CD8-positive, alpha-beta memory T cell (primary cell): Measurements from ENCODE around the gene VWA5B1. TPM values are rescaled to one million over a fixed set of nuclear protein-coding genes. Genes with fewer than 3 reads are reported as not detected.

Source experiments
- CTCF ChIA-PET: fragments of 350-600 bp; sonication (Branson Sonifier 250); formaldehyde crosslinking; loops from one replicate; lab custom pipeline; 2021; ENCODE audit warnings: antibody characterized with exemption; lab: Charles Lee
- POLR2A ChIA-PET: fragments of 350-600 bp; sonication (Branson Sonifier 250); formaldehyde crosslinking; loops from one replicate; lab custom pipeline; 2021; ENCODE audit warnings: antibody characterized with exemption; lab: Charles Lee
- DNase-seq, 5 donors: peaks; one replicate each; pipeline versions ENCODE4 v3.0.0 to v3.0.0-alpha.2; 2020 to 2022; ENCODE audit warnings: mixed read lengths in 1 of 5
- H3K27ac ChIP-seq: one replicate; pipeline ENCODE4 v1.7.0; 2013; ENCODE audit warnings: low read depth, mild to moderate bottlenecking, low read length, moderate library complexity
- H3K27me3 ChIP-seq: 2 replicates; pipeline ENCODE4 v1.7.0; 2013; ENCODE audit warnings: low read length, mild to moderate bottlenecking; ENCODE audit not compliant: insufficient read depth, poor library complexity, severe bottlenecking
- H3K36me3 ChIP-seq: 2 replicates; pipeline ENCODE4 v1.7.0; 2013; ENCODE audit warnings: mild to moderate bottlenecking, low read length, moderate library complexity; ENCODE audit not compliant: insufficient read depth
- H3K4me1 ChIP-seq: 2 replicates; pipeline ENCODE4 v1.7.0; 2013; ENCODE audit warnings: mild to moderate bottlenecking, low read length, moderate library complexity; ENCODE audit not compliant: insufficient read depth
- H3K4me3 ChIP-seq: 2 replicates; pipeline ENCODE4 v1.7.0; 2013; ENCODE audit warnings: mild to moderate bottlenecking, low read length
- H3K9me3 ChIP-seq: 2 replicates; pipeline ENCODE4 v1.7.0; 2013; ENCODE audit warnings: mild to moderate bottlenecking, low read length
- H3K27ac Mint-ChIP-seq, 8 donors: one replicate each; pipeline ENCODE4 v1.8.0; 2020 to 2021; ENCODE audit warnings: mixed read lengths in 8 of 8, mild to moderate bottlenecking in 6 of 8, inconsistent platforms in 3 of 8, moderate library complexity in 3 of 8
- H3K27me3 Mint-ChIP-seq, 2 donors: one replicate each; pipeline ENCODE4 v1.8.0; 2020 to 2021; ENCODE audit warnings: mixed read lengths in 2 of 2, mild to moderate bottlenecking in 1 of 2, moderate library complexity in 1 of 2
- H3K36me3 Mint-ChIP-seq, 3 donors: one replicate each; pipeline ENCODE4 v1.8.0; 2020 to 2021; ENCODE audit warnings: mixed read lengths in 3 of 3, inconsistent platforms in 1 of 3, mild to moderate bottlenecking in 1 of 3
- H3K4me1 Mint-ChIP-seq, 3 donors: one replicate each; pipeline ENCODE4 v1.8.0; 2020 to 2021; ENCODE audit warnings: mixed read lengths in 3 of 3, inconsistent platforms in 1 of 3, mild to moderate bottlenecking in 1 of 3
- H3K4me3 Mint-ChIP-seq, 7 donors: one replicate each; pipeline ENCODE4 v1.8.0; 2020 to 2021; ENCODE audit warnings: mixed read lengths in 7 of 7, mild to moderate bottlenecking in 6 of 7, moderate library complexity in 4 of 7, inconsistent platforms in 2 of 7
- H3K9me3 Mint-ChIP-seq, 5 donors: one replicate each; pipeline ENCODE4 v1.8.0; 2020 to 2022; ENCODE audit warnings: mixed read lengths in 5 of 5, mild to moderate bottlenecking in 3 of 5, moderate library complexity in 2 of 5, inconsistent platforms in 1 of 5
- polyA plus RNA-seq: library from polyadenylated mRNA; unstranded; fragments of 300-500 nt; fragmentation: Illumina TruSeq; gene quantifications from one replicate; pipeline ENCODE4 v1.2.3, GENCODE V29; 2021
- total RNA-seq, 2 experiments: library from RNA; stranded (reverse); gene quantifications; one replicate each; pipeline ENCODE4 v1.2.3, GENCODE V29; 2021

Gene VWA5B1
- total and polyA plus RNA-seq, 3 experiments from 2014 or later = not detected

DNA sequence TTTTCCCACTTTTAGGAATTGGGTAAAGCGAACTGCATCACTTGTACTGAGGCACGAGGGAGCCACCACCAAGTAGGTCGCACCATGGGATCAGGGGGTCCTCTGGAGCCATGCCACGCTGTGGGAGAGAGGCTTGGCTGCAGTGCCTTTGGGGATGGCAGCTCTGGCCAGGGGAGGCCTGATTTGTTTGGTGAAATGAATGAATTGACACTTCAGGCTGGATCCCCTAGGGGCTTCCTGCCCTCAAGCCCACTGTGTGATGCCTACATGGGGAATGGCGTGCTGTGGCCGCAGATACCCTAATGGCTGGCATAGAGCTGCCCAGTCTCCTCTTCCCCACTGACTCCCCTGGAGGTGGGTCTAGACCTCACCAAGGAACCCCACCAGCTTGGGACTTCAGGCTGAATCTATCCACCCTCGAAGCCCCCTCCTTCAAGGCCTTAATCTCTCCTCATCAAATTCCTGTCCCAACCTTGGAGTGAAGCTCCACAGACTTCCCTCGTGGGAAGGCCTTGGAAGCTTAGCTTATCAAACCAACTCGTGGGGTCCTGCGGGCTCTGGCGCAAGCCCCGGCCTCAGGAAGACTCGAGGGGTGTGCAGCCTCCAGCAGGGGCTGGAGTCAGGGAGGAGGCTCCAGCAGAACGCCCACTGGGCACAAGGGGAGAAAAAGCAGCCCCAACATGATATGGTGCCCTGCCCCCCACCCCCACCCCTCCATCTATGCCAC, 64.6 kb downstream of the VWA5B1 start:
- H3K9me3 ChIP-seq = no peaks in the 10 kb centered on the region
- no peaks in the 10 kb centered on the region for H3K4me1 ChIP-seq
- no peaks in the 10 kb centered on the region for H3K36me3 ChIP-seq
- no peaks in the 10 kb centered on the region for H3K9me3 Mint-ChIP-seq
- no peak overlapping the region for H3K27ac ChIP-seq
- H3K4me3 Mint-ChIP-seq = no peak overlapping the region
- H3K27me3 Mint-ChIP-seq = peaks cover 21 to 63% of the 10 kb centered on the region in 2 donors
- H3K27ac Mint-ChIP-seq = no peak overlapping the region
- H3K27me3 ChIP-seq = peaks cover 3% of the 10 kb centered on the region
- H3K36me3 Mint-ChIP-seq = no peaks in the 10 kb centered on the region
- no peak overlapping the region for H3K4me3 ChIP-seq
- peaks cover 4 to 8% (median 7%) of the 10 kb centered on the region in 3 donors for H3K4me1 Mint-ChIP-seq
- ChIA-PET POLR2A (no interaction called here), CTCF (no interaction called here)
- no peak for DNase-seq

GRCh38 chr1:20355828-20356735, 65.4 kb downstream of the VWA5B1 start:
- Histone ChIP-seq H3K4me1 (no peaks in the 10 kb centered on the region), H3K27me3 (peaks cover 3% of the 10 kb centered on the region), H3K4me3 (no peak overlapping the region), H3K9me3 (no peaks in the 10 kb centered on the region), H3K36me3 (no peaks in the 10 kb centered on the region), H3K27ac (no peak overlapping the region)
- no peaks in the 10 kb centered on the region for H3K9me3 Mint-ChIP-seq
- ChIA-PET CTCF (no interaction called here), POLR2A (no interaction called here)
- no peak overlapping the region for H3K27ac Mint-ChIP-seq
- no peak overlapping the region for H3K4me3 Mint-ChIP-seq
- DNase-seq = no peak
- no peaks in the 10 kb centered on the region for H3K36me3 Mint-ChIP-seq
- H3K27me3 Mint-ChIP-seq = peaks cover 24 to 63% of the 10 kb centered on the region in 2 donors
- peaks cover 4 to 8% (median 7%) of the 10 kb centered on the region in 3 donors for H3K4me1 Mint-ChIP-seq

DNA sequence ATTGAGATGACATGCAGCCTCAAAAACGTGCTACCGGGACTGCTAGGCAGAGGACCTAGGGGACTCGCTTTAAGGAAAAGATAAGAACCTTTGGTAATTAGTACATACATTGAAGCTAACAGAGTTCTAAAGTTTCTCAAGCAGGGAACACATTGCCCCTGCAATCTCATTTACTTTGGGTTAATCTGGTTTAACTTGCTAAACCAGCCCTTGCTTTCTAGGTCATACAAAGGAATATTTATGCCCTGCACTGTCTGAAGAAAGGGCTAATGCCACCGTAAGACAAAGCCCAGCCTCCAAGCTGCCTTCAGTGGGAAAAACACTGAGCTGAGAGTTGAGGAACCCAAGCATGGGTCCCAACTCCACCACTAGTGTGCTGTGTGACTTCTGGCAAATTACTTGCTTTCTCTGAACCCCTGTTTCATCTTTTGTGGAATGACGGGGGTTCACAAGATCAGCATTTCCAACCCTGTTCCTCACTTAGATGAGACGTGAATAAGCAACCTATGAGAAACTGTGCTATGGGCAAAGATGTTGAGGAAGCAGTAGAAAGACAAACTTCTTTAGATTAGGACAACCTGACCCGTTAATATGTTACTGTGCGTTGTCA, 66.3 kb downstream of the VWA5B1 start:
- POLR2A ChIA-PET = no interaction called here
- H3K4me3 Mint-ChIP-seq = no peak overlapping the region
- CTCF ChIA-PET = no interaction called here

DNA sequence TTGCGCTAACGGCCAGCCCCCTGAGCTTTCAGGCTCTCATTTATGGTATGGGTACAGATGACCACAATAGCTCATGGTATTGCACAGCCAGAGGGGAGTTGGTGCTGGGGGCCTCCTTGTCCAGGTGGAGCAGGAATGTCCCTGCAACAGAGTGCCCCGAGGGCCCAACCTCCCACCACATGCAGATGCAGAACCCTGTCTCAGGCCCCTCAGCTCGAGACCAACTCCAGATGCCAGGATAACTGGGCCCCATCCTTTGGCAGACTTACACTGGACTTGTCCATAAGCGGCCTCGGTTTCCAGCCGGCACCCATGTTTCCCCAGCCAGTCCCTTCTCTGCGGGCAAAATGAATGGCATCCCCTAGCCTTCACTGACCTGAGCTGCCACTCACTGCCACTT, 67.1 kb downstream of the VWA5B1 start:
- no peaks in the 10 kb centered on the region for H3K9me3 Mint-ChIP-seq
- H3K36me3 ChIP-seq = no peaks in the 10 kb centered on the region
- no peak overlapping the region for H3K27ac Mint-ChIP-seq
- POLR2A ChIA-PET = no interaction called here
- no peak overlapping the region for H3K4me3 Mint-ChIP-seq
- no peak for DNase-seq
- H3K4me1 ChIP-seq = no peaks in the 10 kb centered on the region
- H3K36me3 Mint-ChIP-seq = peaks cover 0 to 5% (median 0%) of the 10 kb centered on the region in 3 donors
- CTCF ChIA-PET = no interaction called here
- H3K27me3 Mint-ChIP-seq = peaks cover 36 to 69% of the 10 kb centered on the region in 2 donors
- no peak overlapping the region for H3K4me3 ChIP-seq
- no peak overlapping the region for H3K27ac ChIP-seq
- H3K4me1 Mint-ChIP-seq = peaks cover 4 to 8% (median 7%) of the 10 kb centered on the region in 3 donors
- H3K27me3 ChIP-seq = peaks cover 9% of the 10 kb centered on the region
- H3K9me3 ChIP-seq = no peaks in the 10 kb centered on the region

More for the DNA sequence above, 66.3 kb downstream of the VWA5B1 start:
- Histone ChIP-seq H3K36me3 (no peaks in the 10 kb centered on the region), H3K4me1 (no peaks in the 10 kb centered on the region), H3K9me3 (no peaks in the 10 kb centered on the region), H3K27me3 (peaks cover 7% of the 10 kb centered on the region), H3K27ac (no peak overlapping the region), H3K4me3 (no peak overlapping the region)
- Mint-ChIP-seq H3K27me3 (peaks cover 31 to 68% of the 10 kb centered on the region in 2 donors), H3K36me3 (no peaks in the 10 kb centered on the region), H3K9me3 (no peaks in the 10 kb centered on the region), H3K27ac (peak overlapping the region in 1 of 8 donors; percentile 39), H3K4me1 (peaks cover 4 to 8% (median 7%) of the 10 kb centered on the region in 3 donors)
- no peak for DNase-seq

GRCh38 chr1:20358761-20359263, 68.1 kb downstream of the VWA5B1 start:
- H3K27me3 ChIP-seq = peaks cover 9% of the 10 kb centered on the region
- no peak for DNase-seq
- H3K27ac Mint-ChIP-seq = no peak overlapping the region
- no peaks in the 10 kb centered on the region for H3K9me3 ChIP-seq
- H3K36me3 ChIP-seq = no peaks in the 10 kb centered on the region
- no peak overlapping the region for H3K4me3 Mint-ChIP-seq
- no peaks in the 10 kb centered on the region for H3K4me1 ChIP-seq
- ChIA-PET POLR2A (no interaction called here), CTCF (no interaction called here)
- peaks cover 4 to 8% (median 7%) of the 10 kb centered on the region in 3 donors for H3K4me1 Mint-ChIP-seq
- H3K9me3 Mint-ChIP-seq = no peaks in the 10 kb centered on the region
- no peak overlapping the region for H3K4me3 ChIP-seq
- H3K27me3 Mint-ChIP-seq = peaks cover 31 to 70% of the 10 kb centered on the region in 2 donors
- no peak overlapping the region for H3K27ac ChIP-seq
- H3K36me3 Mint-ChIP-seq = peaks cover 0 to 5% (median 0%) of the 10 kb centered on the region in 3 donors

DNA sequence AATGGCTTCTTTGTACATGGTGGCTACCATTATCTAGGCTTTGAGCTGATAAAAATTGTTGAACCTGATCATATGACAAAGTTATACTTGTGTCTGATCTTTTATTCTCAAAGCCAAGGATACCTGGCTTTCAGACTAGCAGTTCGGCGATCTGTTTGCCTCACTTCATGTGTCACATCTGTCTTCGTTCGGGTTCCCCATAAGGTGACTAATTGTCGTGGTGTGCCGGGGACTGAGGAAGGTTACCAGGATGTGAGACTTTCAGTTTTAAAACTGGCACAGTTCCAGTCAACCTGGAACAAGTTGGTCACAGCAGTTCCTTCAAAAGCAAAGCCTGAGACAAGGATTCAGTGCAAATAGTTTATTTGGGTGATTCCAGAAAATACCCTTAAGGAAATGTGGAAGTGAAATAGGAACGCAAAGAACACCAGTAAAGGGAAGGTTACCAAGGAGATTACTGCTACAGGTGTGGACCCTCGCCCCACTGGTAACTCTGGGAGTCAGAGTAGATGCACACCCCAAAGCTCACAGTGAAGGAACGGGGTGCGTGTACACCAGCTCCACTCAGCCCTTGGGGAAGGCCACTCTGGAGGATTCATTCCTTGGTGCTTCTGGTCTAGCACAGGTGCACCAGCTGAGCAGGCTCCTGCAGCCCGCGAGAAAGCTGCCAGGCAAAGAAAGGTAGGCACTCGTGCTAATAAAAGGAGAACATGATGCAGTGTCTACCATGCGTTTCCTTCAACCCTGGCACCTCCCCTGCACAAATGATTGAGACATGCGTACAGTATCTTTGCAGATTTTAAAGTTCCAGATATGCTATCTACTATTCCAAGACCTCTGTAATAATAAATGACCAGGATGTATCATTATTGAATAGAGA, 69.0 kb downstream of the VWA5B1 start:
- Mint-ChIP-seq H3K4me3 (no peak overlapping the region), H3K9me3 (no peaks in the 10 kb centered on the region), H3K36me3 (peaks cover 0 to 5% (median 0%) of the 10 kb centered on the region in 3 donors), H3K27me3 (peaks cover 39 to 76% of the 10 kb centered on the region in 2 donors), H3K27ac (no peak overlapping the region), H3K4me1 (peaks cover 4 to 8% (median 7%) of the 10 kb centered on the region in 3 donors)
- Histone ChIP-seq H3K4me1 (no peaks in the 10 kb centered on the region), H3K27ac (no peak overlapping the region), H3K9me3 (no peaks in the 10 kb centered on the region), H3K36me3 (no peaks in the 10 kb centered on the region), H3K4me3 (no peak overlapping the region), H3K27me3 (peaks cover 9% of the 10 kb centered on the region)
- ChIA-PET CTCF (no interaction called here), POLR2A (no interaction called here)
- no peak for DNase-seq

DNA sequence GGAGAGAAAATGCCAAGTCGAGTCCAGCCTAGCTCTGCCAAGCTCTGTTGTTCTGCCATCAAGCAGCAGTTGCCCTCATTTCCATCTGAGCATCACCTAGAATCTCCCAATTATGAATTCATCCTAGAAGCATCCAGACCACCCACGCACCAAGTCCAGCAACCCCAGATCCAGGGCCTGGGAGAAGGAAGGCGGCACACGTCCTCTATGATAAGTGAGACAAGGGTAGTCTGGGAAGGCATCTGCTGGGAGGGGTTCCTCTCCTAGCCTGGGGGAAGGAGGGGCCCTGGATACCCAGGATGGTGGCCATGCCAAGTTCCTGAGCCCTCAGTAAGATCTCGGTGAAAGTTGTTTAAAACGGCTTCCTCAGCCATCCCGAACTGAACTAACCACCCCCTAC, 70.7 kb downstream of the VWA5B1 start:
- DNase-seq = no peak
- no peak overlapping the region for H3K27ac ChIP-seq
- H3K4me3 Mint-ChIP-seq = no peak overlapping the region
- no peak overlapping the region for H3K4me3 ChIP-seq
- H3K36me3 ChIP-seq = no peaks in the 10 kb centered on the region
- no peak overlapping the region for H3K27ac Mint-ChIP-seq
- H3K9me3 Mint-ChIP-seq = peaks cover 0 to 2% (median 0%) of the 10 kb centered on the region in 5 donors
- H3K4me1 ChIP-seq = no peaks in the 10 kb centered on the region
- peaks cover 16% of the 10 kb centered on the region for H3K27me3 ChIP-seq
- H3K4me1 Mint-ChIP-seq = peaks cover 4 to 8% (median 7%) of the 10 kb centered on the region in 3 donors
- H3K27me3 Mint-ChIP-seq = peaks cover 51 to 80% of the 10 kb centered on the region in 2 donors
- H3K36me3 Mint-ChIP-seq = peaks cover 0 to 5% (median 0%) of the 10 kb centered on the region in 3 donors
- H3K9me3 ChIP-seq = no peaks in the 10 kb centered on the region
- POLR2A ChIA-PET = no interaction called here
- CTCF ChIA-PET = interaction anchor here (0.9 to 1.0 kb wide), 3 partner anchors 51 to 132 kb away, joined by 3 to 4 read pairs (median 3); no protein-coding TSS in a partner anchor
